Upper lobe of left lung (tissue), 6 donors: ENCODE data around the gene NTSR1. TPM values are rescaled to one million over a fixed set of nuclear protein-coding genes. Genes with fewer than 3 reads are reported as not detected.

ENCODE experiments used
- ATAC-seq, 2 donors: fragments of 200-7000 bp; cut with Tn5 transposase; one replicate each; pipeline ENCODE4 v1.9.1; 2022; ENCODE audit warnings: mild to moderate bottlenecking in 2 of 2, moderate library complexity in 2 of 2; ENCODE audit not compliant: low FRiP score in 2 of 2
- DNase-seq, 2 donors: peaks; one replicate each; pipeline ENCODE4 v3.0.0-alpha.2; 2019 to 2020
- H3K27ac ChIP-seq, 4 donors: fragments of 200-600 bp; sonication (generic); one replicate each; pipeline ENCODE4 v1.5.1; 2016 to 2019
- H3K27me3 ChIP-seq, 4 donors: fragments of 200-600 bp; sonication (generic); one replicate each; pipeline ENCODE4 v1.5.1; 2017 to 2019
- H3K36me3 ChIP-seq, 4 donors: fragments of 200-600 bp; sonication (generic); one replicate each; pipeline ENCODE4 v1.5.1; 2016 to 2019
- H3K4me1 ChIP-seq, 4 donors: fragments of 200-600 bp; sonication (generic); one replicate each; pipeline ENCODE4 v1.5.1; 2018 to 2019
- H3K4me3 ChIP-seq, 4 donors: fragments of 200-600 bp; sonication (generic); one replicate each; pipeline ENCODE4 v1.5.1; 2017 to 2019; ENCODE audit warnings: mild to moderate bottlenecking in 2 of 4, moderate library complexity in 1 of 4
- H3K9me3 ChIP-seq, 4 donors: fragments of 200-600 bp; sonication (generic); one replicate each; pipeline ENCODE4 v1.5.1; 2018 to 2019
- CTCF ChIP-seq, 6 experiments: fragments of 450-650 bp in 4 of 6; fragments of 200-600 bp in 2 of 6; sonication (generic) in 2 of 6; IDR thresholded peaks; one replicate each; pipeline ENCODE4 v1.5.1; 2016 to 2019; ENCODE audit warnings: antibody characterized with exemption in 6 of 6
- EP300 ChIP-seq, 4 donors: sonication (generic); formaldehyde crosslinking; IDR thresholded peaks; one replicate each; pipeline ENCODE4 v1.5.1; 2017; ENCODE audit warnings: antibody characterized with exemption in 4 of 4, control low read depth in 2 of 4
- POLR2A ChIP-seq, 4 donors: fragments of 450-650 bp; IDR thresholded peaks; one replicate each; pipeline ENCODE4 v1.5.1; 2016 to 2017; ENCODE audit warnings: antibody characterized with exemption in 4 of 4, mild to moderate bottlenecking in 2 of 4
- POLR2AphosphoS5 ChIP-seq, 2 donors: sonication (generic); formaldehyde crosslinking; IDR thresholded peaks; one replicate each; pipeline ENCODE4 v1.5.1; 2017; ENCODE audit warnings: antibody characterized with exemption in 2 of 2
- WGBS, 2 donors: methylation state at CpG; one replicate each; pipeline ENCODE4 v1.1.5; 2017 to 2018; 5-methylcytosine and 5-hydroxymethylcytosine counted together
- total RNA-seq, 6 donors: library from RNA; depleted of rRNA in 4 of 6; stranded (reverse); fragments of >200 nt in 4 of 6; gene quantifications; one replicate each; pipeline versions ENCODE4 v1.1.0 to v1.2.1, GENCODE V29; 2016 to 2021
- donor health status: DM: no; HTN: no; CAD: no; lungs with moderate emphysema.
- donor health status: DM: no; HTN: yes; CAD: no; lungs with severe emphysema.

NTSR1 gene
- total RNA-seq, 6 donors from 2014 or later = 0.20 to 1.4 (median 0.26) TPM; not detected in 1

DNA sequence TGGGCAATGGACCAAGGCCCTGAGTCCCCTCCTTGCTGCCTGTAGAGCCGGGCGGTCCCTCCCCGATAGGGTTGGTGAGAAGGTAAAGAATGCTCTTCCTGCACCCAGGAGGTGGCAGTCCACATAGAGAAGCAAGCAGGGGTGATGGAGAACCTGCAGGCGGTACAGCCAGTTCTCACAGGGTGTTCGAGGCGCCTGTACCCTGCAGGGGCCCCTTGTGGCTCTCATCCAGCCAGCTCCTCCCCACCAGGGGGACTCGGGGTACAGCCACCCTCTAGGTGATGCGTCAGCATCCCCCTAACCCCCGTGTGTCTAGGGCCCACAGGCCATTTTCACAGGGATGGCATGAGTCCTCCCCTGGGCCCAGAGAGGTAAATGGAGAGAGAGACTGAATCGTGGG lies 103.1 kb downstream of the NTSR1 start:
- H3K4me1 ChIP-seq = peaks cover 30 to 49% (median 34%) of the 10 kb centered on the region in 4 donors
- 88 to 89% methylated on average over 5 to 6 of the region's 10 CpGs for WGBS, 2 donors
- peaks cover 0 to 20% (median 13%) of the 10 kb centered on the region in 4 donors for H3K27me3 ChIP-seq
- TF ChIP-seq CTCF (IDR thresholded peaks at IDR 0.05) (no peak), EP300 (IDR thresholded peaks at IDR 0.05) (no peak), POLR2A (IDR thresholded peaks at IDR 0.05) (no peak), POLR2AphosphoS5 (IDR thresholded peaks at IDR 0.05) (no peak)
- ATAC-seq (no peak), DNase-seq (no peak)
- H3K4me3 ChIP-seq = no peak overlapping the region
- H3K9me3 ChIP-seq = no peaks in the 10 kb centered on the region
- no peak overlapping the region for H3K27ac ChIP-seq
- H3K36me3 ChIP-seq = peaks cover 34 to 72% (median 66%) of the 10 kb centered on the region in 4 donors

Other genes with a start within 250 kb of the NTSR1 start
- 10 to 100 TPM in 1 of 6 donors, 1 to 10 TPM in 4, under 1 TPM in 1; 0.98 to 10.5 (median 2.2) TPM for gene GATA5, start 232.8 kb upstream of the NTSR1 start, total RNA-seq
- gene SLCO4A1, start 66.3 kb upstream of the NTSR1 start, total RNA-seq = 10 to 100 TPM; 39.9 to 86.7 (median 49.1) TPM
- gene MRGBP, start 87.6 kb downstream of the NTSR1 start, total RNA-seq = 10 to 100 TPM in 2 of 6 donors, 1 to 10 TPM in 4; 6.4 to 22.0 (median 8.5) TPM
- gene OGFR, start 96.0 kb downstream of the NTSR1 start, total RNA-seq = 100 to 1,000 TPM in 2 of 6 donors, 10 to 100 TPM in 4; 63.8 to 166 (median 74.9) TPM
- 1 to 10 TPM in 4 of 6 donors, under 1 TPM in 1, not detected in 1; 0.57 to 8.4 (median 2.1) TPM for gene COL9A3, start 108.2 kb downstream of the NTSR1 start, total RNA-seq
- 1 to 10 TPM; 2.1 to 9.6 (median 7.1) TPM for gene TCFL5, start 153.0 kb downstream of the NTSR1 start, total RNA-seq
- 100 to 1,000 TPM in 1 of 6 donors, 10 to 100 TPM in 5; 51.6 to 109 (median 58.9) TPM for gene DIDO1, start 217.7 kb downstream of the NTSR1 start, total RNA-seq
- 10 to 100 TPM; 18.6 to 33.2 (median 26.3) TPM for gene GID8, start 229.3 kb downstream of the NTSR1 start, total RNA-seq
- gene SLC17A9, start 243.9 kb downstream of the NTSR1 start, total RNA-seq = 10 to 100 TPM in 4 of 6 donors, 1 to 10 TPM in 2; 3.8 to 18.5 (median 14.4) TPM